ENCODE results near the gene CFTR. TPM values are rescaled to one million over a fixed set of nuclear protein-coding genes. Genes with fewer than 3 reads are reported as not detected.

Gene CFTR
- total RNA-seq: 100 to 1,000 TPM; 251 to 329 TPM

DNA sequence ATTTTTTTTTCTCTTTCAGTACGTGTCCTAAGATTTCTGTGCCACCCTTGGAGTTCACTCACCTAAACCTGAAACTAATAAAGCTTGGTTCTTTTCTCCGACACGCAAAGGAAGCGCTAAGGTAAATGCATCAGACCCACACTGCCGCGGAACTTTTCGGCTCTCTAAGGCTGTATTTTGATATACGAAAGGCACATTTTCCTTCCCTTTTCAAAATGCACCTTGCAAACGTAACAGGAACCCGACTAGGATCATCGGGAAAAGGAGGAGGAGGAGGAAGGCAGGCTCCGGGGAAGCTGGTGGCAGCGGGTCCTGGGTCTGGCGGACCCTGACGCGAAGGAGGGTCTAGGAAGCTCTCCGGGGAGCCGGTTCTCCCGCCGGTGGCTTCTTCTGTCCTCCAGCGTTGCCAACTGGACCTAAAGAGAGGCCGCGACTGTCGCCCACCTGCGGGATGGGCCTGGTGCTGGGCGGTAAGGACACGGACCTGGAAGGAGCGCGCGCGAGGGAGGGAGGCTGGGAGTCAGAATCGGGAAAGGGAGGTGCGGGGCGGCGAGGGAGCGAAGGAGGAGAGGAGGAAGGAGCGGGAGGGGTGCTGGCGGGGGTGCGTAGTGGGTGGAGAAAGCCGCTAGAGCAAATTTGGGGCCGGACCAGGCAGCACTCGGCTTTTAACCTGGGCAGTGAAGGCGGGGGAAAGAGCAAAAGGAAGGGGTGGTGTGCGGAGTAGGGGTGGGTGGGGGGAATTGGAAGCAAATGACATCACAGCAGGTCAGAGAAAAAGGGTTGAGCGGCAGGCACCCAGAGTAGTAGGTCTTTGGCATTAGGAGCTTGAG is at the start of gene CFTR:
Gene CFTR, plus strand, starts transcription at position 801 of the 830 bp plus-strand sequence. CDS start 70 bp downstream, outside the sequence.
- peak within 1 kb of the TSS; percentile 18 to 85 (median 82) for H3K27ac ChIP-seq
- H3K4me1 ChIP-seq: peaks cover 12% of the 10 kb centered on the region
- peak; percentile 84 for ATAC-seq
- 1 to 2% methylated on average over 45 of the region's 45 CpGs for WGBS, 2 donors
- DNase-seq: peak; percentile 63 to 76 (median 68)
- H3K27me3 ChIP-seq: peaks cover 0 to 6% of the 10 kb centered on the region in 2 donors
- no peaks in the 10 kb centered on the region for H3K9me3 ChIP-seq
- H3K4me3 ChIP-seq: peak within 1 kb of the TSS; percentile 31 to 35
- no peaks in the 10 kb centered on the region for H3K36me3 ChIP-seq (replicated peaks in 1 of 2; ENCODE audit: insufficient read depth in 1 of 2, low read depth in 2 of 2)
- TF ChIP-seq POLR2A (IDR thresholded peaks at IDR 0.05): peak in 1 of 3 donors; percentile 89
- TF ChIP-seq, protein P1, sequence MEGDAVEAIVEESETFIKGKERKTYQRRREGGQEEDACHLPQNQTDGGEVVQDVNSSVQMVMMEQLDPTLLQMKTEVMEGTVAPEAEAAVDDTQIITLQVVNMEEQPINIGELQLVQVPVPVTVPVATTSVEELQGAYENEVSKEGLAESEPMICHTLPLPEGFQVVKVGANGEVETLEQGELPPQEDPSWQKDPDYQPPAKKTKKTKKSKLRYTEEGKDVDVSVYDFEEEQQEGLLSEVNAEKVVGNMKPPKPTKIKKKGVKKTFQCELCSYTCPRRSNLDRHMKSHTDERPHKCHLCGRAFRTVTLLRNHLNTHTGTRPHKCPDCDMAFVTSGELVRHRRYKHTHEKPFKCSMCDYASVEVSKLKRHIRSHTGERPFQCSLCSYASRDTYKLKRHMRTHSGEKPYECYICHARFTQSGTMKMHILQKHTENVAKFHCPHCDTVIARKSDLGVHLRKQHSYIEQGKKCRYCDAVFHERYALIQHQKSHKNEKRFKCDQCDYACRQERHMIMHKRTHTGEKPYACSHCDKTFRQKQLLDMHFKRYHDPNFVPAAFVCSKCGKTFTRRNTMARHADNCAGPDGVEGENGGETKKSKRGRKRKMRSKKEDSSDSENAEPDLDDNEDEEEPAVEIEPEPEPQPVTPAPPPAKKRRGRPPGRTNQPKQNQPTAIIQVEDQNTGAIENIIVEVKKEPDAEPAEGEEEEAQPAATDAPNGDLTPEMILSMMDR (IDR thresholded peaks at IDR 0.05): no peak
- intact Hi-C loops (cut with DNase I): no loop called here

DNA sequence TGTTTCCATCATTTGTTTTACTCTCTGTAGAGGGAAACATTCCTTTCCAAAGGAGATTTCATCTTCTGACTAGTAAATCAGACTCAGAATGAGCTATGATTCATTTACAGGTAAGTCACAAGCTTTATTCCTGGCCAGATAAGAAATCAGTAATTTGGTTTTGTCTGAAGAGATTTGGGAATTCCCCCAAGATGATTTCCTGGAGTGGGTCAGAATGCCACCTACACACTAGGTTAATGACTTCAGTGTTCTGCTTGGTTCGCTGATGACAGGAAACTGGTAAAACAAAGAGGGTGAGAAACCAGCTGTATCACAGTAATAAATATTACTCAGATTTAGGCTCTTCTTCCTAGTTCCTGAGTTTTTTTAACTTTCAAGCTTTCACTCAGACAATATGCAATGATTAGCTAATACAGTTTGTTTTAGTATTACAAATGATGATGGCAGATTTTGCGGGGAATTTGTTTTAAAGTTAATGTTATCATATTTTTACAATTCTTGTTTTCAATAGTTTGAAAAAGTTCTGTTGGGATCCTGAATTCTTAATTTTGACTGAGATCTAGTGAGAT is 44.3 kb upstream of the CFTR start:
- peak; percentile 92 for ATAC-seq
- 39 to 41% methylated on average over 2 of the region's 2 CpGs for WGBS, 2 donors
- H3K4me1 ChIP-seq: no peaks in the 10 kb centered on the region

GRCh38 chr7:117444646-117445045 is 35.2 kb upstream of the CFTR start:
- WGBS, 2 donors: 44 to 56% methylated on average over 1 of the region's 1 CpG
- DNase-seq (no peak), ATAC-seq (no peak)
- H3K27me3 ChIP-seq: no peaks in the 10 kb centered on the region
- intact Hi-C loops (cut with DNase I): no loop called here
- H3K9me3 ChIP-seq: peaks cover 0 to 4% (median 0%) of the 10 kb centered on the region in 3 donors
- H3K36me3 ChIP-seq (replicated peaks in 1 of 2; ENCODE audit: insufficient read depth in 1 of 2, low read depth in 2 of 2): no peaks in the 10 kb centered on the region
- peaks cover 10% of the 10 kb centered on the region for H3K4me1 ChIP-seq
- H3K4me3 ChIP-seq: no peak overlapping the region
- peak overlapping the region in 3 of 4 donors; percentile 59 to 67 (median 63) for H3K27ac ChIP-seq
- no peak for TF ChIP-seq POLR2A (IDR thresholded peaks at IDR 0.05)
- TF ChIP-seq, protein P1 (IDR thresholded peaks at IDR 0.05): no peak

More for the DNA sequence above, 44.3 kb upstream of the CFTR start:
- Histone ChIP-seq H3K27me3 (no peaks in the 10 kb centered on the region), H3K4me3 (no peak overlapping the region), H3K36me3 (replicated peaks in 1 of 2; ENCODE audit: insufficient read depth in 1 of 2, low read depth in 2 of 2) (no peaks in the 10 kb centered on the region), H3K9me3 (no peaks in the 10 kb centered on the region), H3K27ac (peak overlapping the region in 3 of 4 donors; percentile 65 to 67 (median 66))
- intact Hi-C loops (cut with DNase I): no loop called here
- TF ChIP-seq, protein P1 (IDR thresholded peaks at IDR 0.05): no peak
- TF ChIP-seq POLR2A (IDR thresholded peaks at IDR 0.05): no peak
- DNase-seq: peak in 1 of 4 donors; percentile 44

DNA sequence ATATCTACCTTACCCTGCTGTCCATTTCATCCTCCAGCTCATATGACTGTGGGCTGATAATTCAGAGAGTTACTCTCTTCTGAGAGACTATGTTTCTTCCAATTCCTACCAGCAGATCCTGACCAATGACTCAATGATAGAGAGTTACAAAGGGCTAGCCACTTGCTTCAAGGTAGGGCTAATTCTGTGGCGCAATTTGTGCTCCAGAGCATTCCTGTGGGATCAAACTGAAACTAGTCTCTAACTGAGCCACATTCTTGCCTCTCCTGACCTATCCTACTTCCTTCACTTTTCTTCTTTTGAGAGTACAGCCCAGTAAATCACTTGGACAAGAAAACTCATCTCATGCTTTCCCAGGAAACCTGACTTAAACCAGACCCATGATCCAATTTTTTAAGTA is 34.6 kb upstream of the CFTR start:
- H3K4me3 ChIP-seq: no peak overlapping the region
- peak overlapping the region; percentile 39 to 67 (median 61) for H3K27ac ChIP-seq
- H3K27me3 ChIP-seq: no peaks in the 10 kb centered on the region
- no peaks in the 10 kb centered on the region for H3K36me3 ChIP-seq (replicated peaks in 1 of 2; ENCODE audit: insufficient read depth in 1 of 2, low read depth in 2 of 2)
- H3K4me1 ChIP-seq: peaks cover 10% of the 10 kb centered on the region
- H3K9me3 ChIP-seq: peaks cover 0 to 4% (median 0%) of the 10 kb centered on the region in 3 donors
- DNase-seq (peak in 1 of 4 donors; percentile 22), ATAC-seq (peak; percentile 49)
- TF ChIP-seq, protein P1 (IDR thresholded peaks at IDR 0.05): no peak
- no peak for TF ChIP-seq POLR2A (IDR thresholded peaks at IDR 0.05)
- 67 to 92% methylated on average over 1 of the region's 1 CpG for WGBS, 2 donors
- intact Hi-C loops (cut with DNase I): no loop called here

All from body of pancreas (tissue), 4 donors.